ENCODE results near the gene INPP4B.
A peak's percentile ranks its signal among the peaks of the same experiment; 100 is the strongest.
"Not testable (repeated sequence)": the region's sequence is repeated elsewhere in the genome, so short reads cannot be mapped to it uniquely, and the experiment has no call there.

INPP4B gene

GRCh38 chr4:142660728-142661127, 185.4 kb downstream of the INPP4B start:
- H3K4me3 ChIP-seq (ENCODE audit: low read length), result no peak overlapping the region
- no peaks in the 10 kb centered on the region for H3K4me1 ChIP-seq (ENCODE audit: low read length)
- no peak overlapping the region for H3K27ac ChIP-seq (ENCODE audit: low read length)
- H3K36me3 ChIP-seq (replicated peaks; ENCODE audit: low read depth, low read length), result peaks cover 5% of the 10 kb centered on the region
- no peak overlapping the region for H3K4me2 ChIP-seq (ENCODE audit: low read length)
- no peak overlapping the region for H2AFZ ChIP-seq (ENCODE audit: low read depth, low read length)
- peaks cover 36% of the 10 kb centered on the region for H3K9me3 ChIP-seq (ENCODE audit: insufficient read depth, low read length)
- no peak overlapping the region for H3K9ac ChIP-seq (ENCODE audit: low read length)
- no peaks in the 10 kb centered on the region for H3K27me3 ChIP-seq (ENCODE audit: low read depth, low read length)
- no peak for TF ChIP-seq EZH2phosphoT487 (IDR thresholded peaks at IDR 0.05; ENCODE audit: low read depth)
- TF ChIP-seq CTCF (IDR thresholded peaks at IDR 0.05; ENCODE audit: low read depth, low read length), result no peak; the same call in 1 of the 2 replicates
- no peaks in the 10 kb centered on the region for H3K79me2 ChIP-seq (ENCODE audit: low read length)
- no peaks in the 10 kb centered on the region for H4K20me1 ChIP-seq (ENCODE audit: insufficient read depth, low read length)

GRCh38 chr4:142656178-142656577, 189.9 kb downstream of the INPP4B start:
- Histone ChIP-seq H3K9me3 (ENCODE audit: insufficient read depth, low read length) (peaks cover 46% of the 10 kb centered on the region), H3K4me2 (ENCODE audit: low read length) (no peak overlapping the region), H3K4me1 (ENCODE audit: low read length) (no peaks in the 10 kb centered on the region), H2AFZ (ENCODE audit: low read depth, low read length) (no peak overlapping the region), H4K20me1 (ENCODE audit: insufficient read depth, low read length) (no peaks in the 10 kb centered on the region), H3K9ac (ENCODE audit: low read length) (no peak overlapping the region), H3K4me3 (ENCODE audit: low read length) (no peak overlapping the region), H3K79me2 (ENCODE audit: low read length) (no peaks in the 10 kb centered on the region), H3K36me3 (replicated peaks; ENCODE audit: low read depth, low read length) (peaks cover 9% of the 10 kb centered on the region), H3K27ac (ENCODE audit: low read length) (no peak overlapping the region), H3K27me3 (ENCODE audit: low read depth, low read length) (no peaks in the 10 kb centered on the region)
- TF ChIP-seq EZH2phosphoT487 (IDR thresholded peaks at IDR 0.05; ENCODE audit: low read depth), result no peak
- TF ChIP-seq CTCF (IDR thresholded peaks at IDR 0.05; ENCODE audit: low read depth, low read length), result no peak

- H2AFZ ChIP-seq (ENCODE audit: low read depth, low read length), result no peak overlapping the region
Measured at GRCh38 chr4:142648378-142648777, 197.7 kb downstream of the INPP4B start.

GRCh38 chr4:142645475-142646108, 200.5 kb downstream of the INPP4B start:
- Histone ChIP-seq H3K36me3 (replicated peaks; ENCODE audit: low read depth, low read length) (peaks cover 28% of the 10 kb centered on the region), H3K4me1 (ENCODE audit: low read length) (peaks cover 17% of the 10 kb centered on the region), H2AFZ (ENCODE audit: low read depth, low read length) (peak overlapping the region; percentile 97), H3K9me3 (ENCODE audit: insufficient read depth, low read length) (peaks cover 14% of the 10 kb centered on the region), H3K4me3 (ENCODE audit: low read length) (peak overlapping the region; percentile 34; the same call in 1 of the 2 replicates), H3K27me3 (ENCODE audit: low read depth, low read length) (no peaks in the 10 kb centered on the region), H4K20me1 (ENCODE audit: insufficient read depth, low read length) (no peaks in the 10 kb centered on the region), H3K27ac (ENCODE audit: low read length) (peak overlapping the region; percentile 74), H3K4me2 (ENCODE audit: low read length) (peak overlapping the region; percentile 31), H3K79me2 (ENCODE audit: low read length) (no peaks in the 10 kb centered on the region), H3K9ac (ENCODE audit: low read length) (peak overlapping the region; percentile 27; the same call in 1 of the 2 replicates)
- TF ChIP-seq EZH2phosphoT487 (IDR thresholded peaks at IDR 0.05; ENCODE audit: low read depth) (no peak), CTCF (IDR thresholded peaks at IDR 0.05; ENCODE audit: low read depth, low read length) (no peak)

More at GRCh38 chr4:142648378-142648777, 197.7 kb downstream of the INPP4B start:
- Histone ChIP-seq H3K9me3 (ENCODE audit: insufficient read depth, low read length) (peaks cover 17% of the 10 kb centered on the region), H3K4me3 (ENCODE audit: low read length) (no peak overlapping the region), H3K9ac (ENCODE audit: low read length) (no peak overlapping the region), H3K27ac (ENCODE audit: low read length) (no peak overlapping the region), H3K4me1 (ENCODE audit: low read length) (peaks cover 17% of the 10 kb centered on the region), H4K20me1 (ENCODE audit: insufficient read depth, low read length) (no peaks in the 10 kb centered on the region), H3K36me3 (replicated peaks; ENCODE audit: low read depth, low read length) (peaks cover 28% of the 10 kb centered on the region), H3K4me2 (ENCODE audit: low read length) (no peak overlapping the region), H3K79me2 (ENCODE audit: low read length) (no peaks in the 10 kb centered on the region), H3K27me3 (ENCODE audit: low read depth, low read length) (no peaks in the 10 kb centered on the region)
- TF ChIP-seq EZH2phosphoT487 (IDR thresholded peaks at IDR 0.05; ENCODE audit: low read depth), result no peak
- no peak for TF ChIP-seq CTCF (IDR thresholded peaks at IDR 0.05; ENCODE audit: low read depth, low read length)

GRCh38 chr4:142644628-142645027, 201.5 kb downstream of the INPP4B start:
- peaks cover 17% of the 10 kb centered on the region for H3K4me1 ChIP-seq (ENCODE audit: low read length)
- H3K9ac ChIP-seq (ENCODE audit: low read length); H3K27ac ChIP-seq (ENCODE audit: low read length); H3K4me3 ChIP-seq (ENCODE audit: low read length); H3K27me3 ChIP-seq (ENCODE audit: low read depth, low read length); H2AFZ ChIP-seq (ENCODE audit: low read depth, low read length); H3K4me2 ChIP-seq (ENCODE audit: low read length); H4K20me1 ChIP-seq (ENCODE audit: insufficient read depth, low read length); H3K79me2 ChIP-seq (ENCODE audit: low read length): not testable (repeated sequence)
- peaks cover 14% of the 10 kb centered on the region for H3K9me3 ChIP-seq (ENCODE audit: insufficient read depth, low read length)
- peaks cover 28% of the 10 kb centered on the region for H3K36me3 ChIP-seq (replicated peaks; ENCODE audit: low read depth, low read length)
